Subcutaneous adipose tissue (tissue), 4 donors: ENCODE results near the gene TMEM131. TPM values are rescaled to one million over a fixed set of nuclear protein-coding genes. Genes with fewer than 3 reads are reported as not detected.

Experiments
- CTCF ChIP-seq: fragments of 450-650 bp; IDR thresholded peaks from one replicate; pipeline ENCODE4 v1.5.1; 2016; ENCODE audit warnings: low read depth, mild to moderate bottlenecking, control low read depth, antibody characterized with exemption, moderate library complexity
- total RNA-seq, 4 donors: library from RNA; depleted of rRNA; stranded (reverse); fragments of >200 nt; gene quantifications; one replicate each; pipeline ENCODE4 v1.1.0, GENCODE V29; 2016

TMEM131 gene
- total RNA-seq, 4 donors from 2014 or later = 35.5 to 44.3 (median 39.7) TPM

- no peak for TF ChIP-seq CTCF
Measured at GRCh38 chr2:97993926-97994325, 1.8 kb downstream of the TMEM131 start.

GRCh38 chr2:97992836-97993825 is 2.6 kb downstream of the TMEM131 start:
- TF ChIP-seq CTCF = no peak

GRCh38 chr2:97991081-97991856 is 4.5 kb downstream of the TMEM131 start:
- no peak for TF ChIP-seq CTCF

GRCh38 chr2:97988722-97989121 is 7.0 kb downstream of the TMEM131 start:
- TF ChIP-seq CTCF = no peak

- no peak for TF ChIP-seq CTCF
Measured at GRCh38 chr2:97985998-97986397, 9.8 kb downstream of the TMEM131 start.

- no peak for TF ChIP-seq CTCF
Measured at GRCh38 chr2:97983698-97984097, 12.1 kb downstream of the TMEM131 start.

- TF ChIP-seq CTCF = no peak
Measured at GRCh38 chr2:97983134-97983533, 12.6 kb downstream of the TMEM131 start.
